Gastroesophageal sphincter (tissue), 3 donors: ENCODE measurements around the gene CTAGE8.
"Not testable (repeated sequence)": the region's sequence is repeated elsewhere in the genome, so short reads cannot be mapped to it uniquely, and the experiment has no call there.

ENCODE experiments used
- CTCF ChIP-seq, 4 experiments: fragments of 200-600 bp in 2 of 4; fragments of 450-650 bp in 2 of 4; sonication (generic) in 1 of 4; IDR thresholded peaks; one replicate each; pipeline ENCODE4 v1.5.1; 2017 to 2019; ENCODE audit warnings: antibody characterized with exemption in 4 of 4, mild to moderate bottlenecking in 2 of 4, moderate library complexity in 2 of 4
- EP300 ChIP-seq: sonication (generic); formaldehyde crosslinking; IDR thresholded peaks from one replicate; pipeline ENCODE4 v1.6.1; 2017; ENCODE audit warnings: antibody characterized with exemption, mild to moderate bottlenecking
- POLR2A ChIP-seq, 2 donors: fragments of 450-650 bp; IDR thresholded peaks; one replicate each; pipeline ENCODE4 v1.6.1; 2017; ENCODE audit warnings: antibody characterized with exemption in 2 of 2, mild to moderate bottlenecking in 2 of 2, moderate library complexity in 1 of 2

- TF ChIP-seq CTCF (IDR thresholded peaks at IDR 0.05); EP300; POLR2A (IDR thresholded peaks at IDR 0.05): not testable (repeated sequence)
Observed at GRCh38 chr7:144287171-144287784, 18.2 kb upstream of the CTAGE8 start.
